ENCODE data around the gene HORMAD2. TPM values are rescaled to one million over a fixed set of nuclear protein-coding genes. Genes with fewer than 3 reads are reported as not detected.

The HORMAD2 gene
- total RNA-seq, 3 donors from 2014 or later, result not detected

GRCh38 chr22:30159561-30160353, 79.5 kb downstream of the HORMAD2 start:
- H3K4me3 ChIP-seq, result no peak overlapping the region
- no peaks in the 10 kb centered on the region for H3K36me3 ChIP-seq
- intact Hi-C loops (cut with DNase I; ENCODE audit: low total_unique reads), result no loop called here
- no peaks in the 10 kb centered on the region for H3K27me3 ChIP-seq
- no peak for DNase-seq (ENCODE audit: low spot score in 2 of 2)
- H3K4me1 ChIP-seq, result no peaks in the 10 kb centered on the region
- TF ChIP-seq CTCF (IDR thresholded peaks at IDR 0.05), result no peak
- no peak for TF ChIP-seq POLR2A (IDR thresholded peaks at IDR 0.05)
- TF ChIP-seq POLR2AphosphoS5 (IDR thresholded peaks at IDR 0.05), result no peak
- no peak overlapping the region for H3K27ac ChIP-seq
- H3K9me3 ChIP-seq, result no peaks in the 10 kb centered on the region

GRCh38 chr22:30161051-30161469, 80.8 kb downstream of the HORMAD2 start:
- no peak overlapping the region for H3K4me3 ChIP-seq
- no peaks in the 10 kb centered on the region for H3K4me1 ChIP-seq
- no peaks in the 10 kb centered on the region for H3K27me3 ChIP-seq
- no peak overlapping the region for H3K27ac ChIP-seq
- TF ChIP-seq POLR2AphosphoS5 (IDR thresholded peaks at IDR 0.05), result no peak
- TF ChIP-seq CTCF (IDR thresholded peaks at IDR 0.05), result no peak
- TF ChIP-seq POLR2A (IDR thresholded peaks at IDR 0.05), result no peak
- no peaks in the 10 kb centered on the region for H3K9me3 ChIP-seq
- H3K36me3 ChIP-seq, result no peaks in the 10 kb centered on the region
- intact Hi-C loops (cut with DNase I; ENCODE audit: low total_unique reads), result no loop called here
- no peak for DNase-seq (ENCODE audit: low spot score in 2 of 2)

GRCh38 chr22:30167296-30167695, 87.0 kb downstream of the HORMAD2 start:
- Histone ChIP-seq H3K4me3 (no peak overlapping the region), H3K9me3 (no peaks in the 10 kb centered on the region), H3K27me3 (no peaks in the 10 kb centered on the region), H3K4me1 (no peaks in the 10 kb centered on the region), H3K36me3 (no peaks in the 10 kb centered on the region), H3K27ac (no peak overlapping the region)
- intact Hi-C loops (cut with DNase I; ENCODE audit: low total_unique reads), result no loop called here
- DNase-seq (ENCODE audit: low spot score in 2 of 2), result no peak
- TF ChIP-seq CTCF (IDR thresholded peaks at IDR 0.05) (no peak), POLR2AphosphoS5 (IDR thresholded peaks at IDR 0.05) (no peak)

GRCh38 chr22:30167734-30168133, 87.5 kb downstream of the HORMAD2 start:
- DNase-seq (ENCODE audit: low spot score in 2 of 2), result no peak
- Histone ChIP-seq H3K27ac (no peak overlapping the region), H3K4me3 (no peak overlapping the region), H3K9me3 (no peaks in the 10 kb centered on the region), H3K36me3 (no peaks in the 10 kb centered on the region), H3K4me1 (no peaks in the 10 kb centered on the region), H3K27me3 (no peaks in the 10 kb centered on the region)
- TF ChIP-seq CTCF (IDR thresholded peaks at IDR 0.05) (no peak), POLR2AphosphoS5 (IDR thresholded peaks at IDR 0.05) (no peak), POLR2A (IDR thresholded peaks at IDR 0.05) (no peak)
- intact Hi-C loops (cut with DNase I; ENCODE audit: low total_unique reads), result no loop called here

GRCh38 chr22:30169002-30169401, 88.7 kb downstream of the HORMAD2 start:
- intact Hi-C loops (cut with DNase I; ENCODE audit: low total_unique reads), result no loop called here
- TF ChIP-seq CTCF (IDR thresholded peaks at IDR 0.05), result no peak
- Histone ChIP-seq H3K9me3 (no peaks in the 10 kb centered on the region), H3K4me3 (no peak overlapping the region), H3K4me1 (no peaks in the 10 kb centered on the region), H3K27ac (no peak overlapping the region), H3K36me3 (no peaks in the 10 kb centered on the region), H3K27me3 (no peaks in the 10 kb centered on the region)
- DNase-seq (ENCODE audit: low spot score in 2 of 2), result no peak
